Uterus (tissue), 4 donors: ENCODE data around the gene AP1S2. TPM values are rescaled to one million over a fixed set of nuclear protein-coding genes. Genes with fewer than 3 reads are reported as not detected.

Experiments
- DNase-seq, 2 donors: peaks; one replicate each; pipeline ENCODE4 v3.0.0-alpha.2; 2019 to 2020
- H3K27ac ChIP-seq, 2 donors: fragments of 200-600 bp; sonication (generic); 1 replicate in 1 of 2; 2 replicates in 1 of 2; pipeline ENCODE4 v1.5.1; 2016 to 2018
- H3K27me3 ChIP-seq, 2 donors: fragments of 200-600 bp; sonication (generic); one replicate each; pipeline ENCODE4 v1.5.1; 2018 to 2019; ENCODE audit warnings: control low read depth in 1 of 2
- H3K36me3 ChIP-seq, 2 donors: fragments of 200-600 bp; sonication (generic); one replicate each; pipeline ENCODE4 v1.5.1; 2019; ENCODE audit warnings: control low read depth in 1 of 2
- H3K4me1 ChIP-seq, 2 donors: fragments of 200-600 bp; sonication (generic); one replicate each; pipeline ENCODE4 v1.5.1; 2018 to 2019; ENCODE audit warnings: control low read depth in 1 of 2
- H3K4me3 ChIP-seq, 2 donors: fragments of 200-600 bp; sonication (generic); 1 replicate in 1 of 2; 2 replicates in 1 of 2; pipeline ENCODE4 v1.5.1; 2018 to 2019; ENCODE audit warnings: mild to moderate bottlenecking in 1 of 2
- H3K9me3 ChIP-seq, 2 donors: fragments of 200-600 bp; sonication (generic); one replicate each; pipeline ENCODE4 v1.5.1; 2019; ENCODE audit warnings: control low read depth in 1 of 2
- POLR2A ChIP-seq, 2 donors: fragments of 450-650 bp; IDR thresholded peaks; one replicate each; pipeline ENCODE4 v1.6.1; 2016; ENCODE audit warnings: antibody characterized with exemption in 2 of 2, mild to moderate bottlenecking in 1 of 2, moderate library complexity in 1 of 2
- intact Hi-C: fragments of 100-400 bp; cut with DNase I; formaldehyde crosslinking; loops from one replicate; pipeline ENCODE4 v1.15.1; 2023; ENCODE audit warnings: low total_unique reads
- total RNA-seq, 4 donors: library from RNA; depleted of rRNA in 3 of 4; stranded (reverse); fragments of >200 nt in 3 of 4; gene quantifications; one replicate each; pipeline versions ENCODE4 v1.1.0 to v1.2.4, GENCODE V29; 2014 to 2023
- TF ChIP-seq, protein P1 (sequence below), 4 experiments: fragments of 200-600 bp in 2 of 4; fragments of 450-650 bp in 2 of 4; sonication (generic) in 2 of 4; IDR thresholded peaks; one replicate each; pipeline ENCODE4 v1.5.1; 2016 to 2019; ENCODE audit warnings: antibody characterized with exemption in 4 of 4, mild to moderate bottlenecking in 2 of 4, moderate library complexity in 1 of 4
- donor health status: DM: yes; HTN: yes; CAD: no.

Gene AP1S2
- total RNA-seq, 4 donors from 2014 or later: 64.7 to 112 (median 73.9) TPM

DNA sequence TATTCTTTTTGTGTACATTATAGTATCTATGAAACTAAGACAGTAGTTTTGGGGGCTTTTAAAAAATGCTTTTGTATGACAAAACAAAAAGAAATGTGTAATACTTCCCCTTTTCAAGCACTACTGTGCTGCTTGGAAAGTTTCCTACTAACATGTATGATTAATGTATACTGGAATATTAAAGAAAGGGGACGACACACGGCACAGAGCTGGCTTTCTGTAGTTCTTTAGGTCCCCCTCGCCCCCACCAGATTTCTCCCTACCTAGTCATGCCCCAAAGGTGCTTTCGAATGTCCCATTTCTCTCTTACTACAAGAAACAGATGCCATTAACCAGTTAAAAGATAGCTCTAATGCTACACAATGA is 1.6 kb upstream of the AP1S2 start:
- intact Hi-C loops: no loop called here
- H3K9me3 ChIP-seq: no peaks in the 10 kb centered on the region
- no peaks in the 10 kb centered on the region for H3K36me3 ChIP-seq
- H3K27ac ChIP-seq: peak overlapping the region; percentile 2 to 86
- no peak overlapping the region for H3K4me3 ChIP-seq
- H3K4me1 ChIP-seq: peaks cover 0 to 4% of the 10 kb centered on the region in 2 donors
- H3K27me3 ChIP-seq: no peaks in the 10 kb centered on the region
- no peak for DNase-seq
- TF ChIP-seq POLR2A (IDR thresholded peaks at IDR 0.05): no peak
- TF ChIP-seq, protein P1, sequence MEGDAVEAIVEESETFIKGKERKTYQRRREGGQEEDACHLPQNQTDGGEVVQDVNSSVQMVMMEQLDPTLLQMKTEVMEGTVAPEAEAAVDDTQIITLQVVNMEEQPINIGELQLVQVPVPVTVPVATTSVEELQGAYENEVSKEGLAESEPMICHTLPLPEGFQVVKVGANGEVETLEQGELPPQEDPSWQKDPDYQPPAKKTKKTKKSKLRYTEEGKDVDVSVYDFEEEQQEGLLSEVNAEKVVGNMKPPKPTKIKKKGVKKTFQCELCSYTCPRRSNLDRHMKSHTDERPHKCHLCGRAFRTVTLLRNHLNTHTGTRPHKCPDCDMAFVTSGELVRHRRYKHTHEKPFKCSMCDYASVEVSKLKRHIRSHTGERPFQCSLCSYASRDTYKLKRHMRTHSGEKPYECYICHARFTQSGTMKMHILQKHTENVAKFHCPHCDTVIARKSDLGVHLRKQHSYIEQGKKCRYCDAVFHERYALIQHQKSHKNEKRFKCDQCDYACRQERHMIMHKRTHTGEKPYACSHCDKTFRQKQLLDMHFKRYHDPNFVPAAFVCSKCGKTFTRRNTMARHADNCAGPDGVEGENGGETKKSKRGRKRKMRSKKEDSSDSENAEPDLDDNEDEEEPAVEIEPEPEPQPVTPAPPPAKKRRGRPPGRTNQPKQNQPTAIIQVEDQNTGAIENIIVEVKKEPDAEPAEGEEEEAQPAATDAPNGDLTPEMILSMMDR (IDR thresholded peaks at IDR 0.05): no peak

DNA sequence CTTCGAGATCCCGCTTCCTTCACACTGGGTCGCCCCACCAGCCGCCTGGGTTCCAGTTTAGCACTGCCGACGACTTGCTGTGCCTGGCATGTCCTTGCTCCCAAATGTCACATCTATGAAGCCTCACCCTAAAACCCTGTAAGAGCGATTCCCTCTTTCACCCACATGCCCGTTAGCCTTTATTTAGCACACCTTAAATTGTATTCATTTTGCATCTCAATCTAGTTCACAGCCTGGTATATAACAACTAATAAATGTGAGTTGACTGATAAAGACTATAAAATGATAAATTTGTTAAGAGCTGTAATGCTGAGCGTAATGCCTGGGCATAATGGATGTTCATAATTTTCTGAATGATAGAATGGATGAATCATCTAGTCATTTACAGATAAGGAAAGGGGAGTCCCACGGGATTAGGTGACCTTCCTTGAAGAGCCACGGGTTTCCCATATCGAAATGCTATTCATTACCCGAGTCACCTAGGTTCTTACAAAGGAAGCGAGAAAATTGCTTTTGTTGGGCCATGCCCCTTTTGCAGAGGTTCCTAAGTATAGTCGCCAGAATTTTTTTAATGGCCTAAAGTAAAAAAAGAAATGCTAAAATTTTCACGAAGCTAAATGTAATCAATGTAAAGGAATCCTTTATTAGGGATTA is 1.1 kb upstream of the AP1S2 start:
- Histone ChIP-seq H3K36me3 (no peaks in the 10 kb centered on the region), H3K27me3 (no peaks in the 10 kb centered on the region), H3K4me3 (peak overlapping the region; percentile 35 to 84), H3K9me3 (no peaks in the 10 kb centered on the region), H3K4me1 (peaks cover 0 to 4% of the 10 kb centered on the region in 2 donors), H3K27ac (peak overlapping the region; percentile 86 to 93)
- no peak for DNase-seq
- intact Hi-C loops: no loop called here
- TF ChIP-seq POLR2A (IDR thresholded peaks at IDR 0.05): no peak
- TF ChIP-seq, protein P1 (IDR thresholded peaks at IDR 0.05): no peak

GRCh38 chrX:15854080-15854655 is 445 bp downstream of the AP1S2 start:
- peak; percentile 55 to 56 for DNase-seq
- no peaks in the 10 kb centered on the region for H3K9me3 ChIP-seq
- intact Hi-C loops: no loop called here
- no peaks in the 10 kb centered on the region for H3K27me3 ChIP-seq
- H3K27ac ChIP-seq: peak overlapping the region; percentile 83 to 93
- TF ChIP-seq, protein P1 (IDR thresholded peaks at IDR 0.05): peak in 2 of 4 experiments; percentile 12 to 14
- peak in 1 of 2 donors; percentile 19 for TF ChIP-seq POLR2A (IDR thresholded peaks at IDR 0.05)
- peaks cover 3 to 4% of the 10 kb centered on the region in 2 donors for H3K4me1 ChIP-seq
- H3K4me3 ChIP-seq: peak overlapping the region; percentile 35 to 84
- H3K36me3 ChIP-seq: no peaks in the 10 kb centered on the region

- peaks cover 3 to 4% of the 10 kb centered on the region in 2 donors for H3K4me1 ChIP-seq
- intact Hi-C loops: no loop called here
Observed at GRCh38 chrX:15853586-15854079, 980 bp downstream of the AP1S2 start.

More at GRCh38 chrX:15853586-15854079, 980 bp downstream of the AP1S2 start:
- no peak for DNase-seq
- H3K27me3 ChIP-seq: no peaks in the 10 kb centered on the region
- peak overlapping the region; percentile 83 to 93 for H3K27ac ChIP-seq
- no peak for TF ChIP-seq POLR2A (IDR thresholded peaks at IDR 0.05)
- TF ChIP-seq, protein P1 (IDR thresholded peaks at IDR 0.05): no peak
- peak overlapping the region; percentile 35 to 84 for H3K4me3 ChIP-seq
- H3K9me3 ChIP-seq: no peaks in the 10 kb centered on the region
- H3K36me3 ChIP-seq: no peaks in the 10 kb centered on the region
